ENCODE data around the gene SLC2A5. TPM values are rescaled to one million over a fixed set of nuclear protein-coding genes. Genes with fewer than 3 reads are reported as not detected.
A peak's percentile ranks its signal among the peaks of the same experiment; 100 is the strongest.
"Not testable (repeated sequence)": the region's sequence is repeated elsewhere in the genome, so short reads cannot be mapped to it uniquely, and the experiment has no call there.

The SLC2A5 gene
- total RNA-seq, 4 donors from 2014 or later = 0.32 to 7.9 (median 2.3) TPM

- TF ChIP-seq CTCF (IDR thresholded peaks at IDR 0.05) = no peak
- no peak for DNase-seq (ENCODE audit: low spot score)
- no peak for ATAC-seq (ENCODE audit: low FRiP score)
Measured at GRCh38 chr1:9005395-9005708, 64.1 kb downstream of the SLC2A5 start.

DNA sequence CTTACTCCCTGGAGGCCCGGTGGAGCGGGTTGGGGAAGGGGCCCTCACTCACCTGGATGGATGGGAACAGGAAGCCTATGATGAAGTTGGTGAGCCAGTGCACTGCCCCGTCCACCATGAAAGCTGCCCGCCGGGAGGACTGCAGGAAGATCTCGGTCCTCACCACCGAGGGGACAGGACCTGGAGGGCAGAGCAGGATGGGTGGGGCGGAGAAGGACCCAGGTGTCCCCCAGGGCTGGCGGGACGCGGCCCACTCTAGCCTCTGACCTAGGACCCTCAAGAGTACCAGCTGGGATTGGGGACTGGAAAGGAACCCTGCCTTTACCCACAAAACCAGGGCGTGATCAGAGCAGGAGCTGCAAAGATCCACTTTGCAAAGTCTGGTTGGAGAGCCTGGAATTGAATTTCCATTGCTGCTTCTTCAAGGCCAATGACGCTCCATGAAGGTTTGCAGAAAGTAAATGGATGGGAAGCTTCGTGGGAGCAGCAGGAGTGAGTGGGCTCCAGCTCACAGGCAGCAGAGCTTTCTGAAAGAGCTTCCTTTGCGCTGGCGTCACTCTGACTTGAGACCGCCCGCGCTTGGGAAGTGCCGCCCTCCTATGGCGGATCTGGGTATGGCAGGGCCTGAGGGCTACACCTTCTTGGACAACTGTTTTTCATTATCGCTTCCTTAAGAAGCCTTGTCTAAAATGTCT is 64.6 kb downstream of the SLC2A5 start:
- DNase-seq (ENCODE audit: low spot score) (peak; percentile 84), ATAC-seq (ENCODE audit: low FRiP score) (peak; percentile 77)
- peak in 1 of 3 donors; percentile 35 for TF ChIP-seq CTCF (IDR thresholded peaks at IDR 0.05)

DNA sequence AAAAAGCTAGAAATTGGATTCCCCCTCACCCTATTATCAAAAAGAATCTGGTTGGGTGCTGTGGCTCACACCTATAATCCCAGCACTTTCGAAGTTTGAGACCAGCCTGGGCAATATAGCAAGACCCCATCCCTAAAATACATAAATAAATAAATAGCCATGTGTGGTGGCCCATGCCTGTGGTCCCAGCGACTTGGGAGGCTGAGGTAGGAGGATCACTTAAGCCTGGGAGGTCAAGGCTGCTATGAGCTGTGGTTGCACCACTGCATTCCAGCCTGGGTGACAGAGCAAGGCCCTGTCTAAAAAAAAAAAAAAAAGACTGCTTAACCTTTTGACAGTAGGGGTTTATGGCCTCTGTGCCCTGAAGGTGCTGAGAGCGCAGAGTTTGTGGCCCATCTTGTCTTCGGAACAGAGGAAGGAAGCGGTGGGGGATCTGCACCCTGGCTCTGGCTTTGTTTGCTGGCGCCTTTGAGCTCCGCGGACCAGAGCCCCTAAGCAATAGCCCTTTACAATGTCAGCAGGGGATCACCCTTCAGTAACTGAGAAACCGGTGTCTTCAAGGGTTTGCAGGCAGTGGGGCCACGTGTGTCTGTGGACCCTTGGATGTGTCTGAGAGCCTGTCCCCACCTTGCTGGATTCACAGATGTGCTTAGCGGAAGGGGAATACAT is 65.3 kb downstream of the SLC2A5 start:
- DNase-seq (ENCODE audit: low spot score) (no peak), ATAC-seq (ENCODE audit: low FRiP score) (no peak)
- TF ChIP-seq CTCF (IDR thresholded peaks at IDR 0.05) = no peak

- ATAC-seq (ENCODE audit: low FRiP score) = not testable (repeated sequence)
Measured at GRCh38 chr1:9002215-9002560, 67.2 kb downstream of the SLC2A5 start.

GRCh38 chr1:9001534-9002214 is 67.8 kb downstream of the SLC2A5 start:
- DNase-seq (ENCODE audit: low spot score); ATAC-seq (ENCODE audit: low FRiP score): not testable (repeated sequence)

More at GRCh38 chr1:9002215-9002560, 67.2 kb downstream of the SLC2A5 start:
- DNase-seq (ENCODE audit: low spot score) = not testable (repeated sequence)

DNA sequence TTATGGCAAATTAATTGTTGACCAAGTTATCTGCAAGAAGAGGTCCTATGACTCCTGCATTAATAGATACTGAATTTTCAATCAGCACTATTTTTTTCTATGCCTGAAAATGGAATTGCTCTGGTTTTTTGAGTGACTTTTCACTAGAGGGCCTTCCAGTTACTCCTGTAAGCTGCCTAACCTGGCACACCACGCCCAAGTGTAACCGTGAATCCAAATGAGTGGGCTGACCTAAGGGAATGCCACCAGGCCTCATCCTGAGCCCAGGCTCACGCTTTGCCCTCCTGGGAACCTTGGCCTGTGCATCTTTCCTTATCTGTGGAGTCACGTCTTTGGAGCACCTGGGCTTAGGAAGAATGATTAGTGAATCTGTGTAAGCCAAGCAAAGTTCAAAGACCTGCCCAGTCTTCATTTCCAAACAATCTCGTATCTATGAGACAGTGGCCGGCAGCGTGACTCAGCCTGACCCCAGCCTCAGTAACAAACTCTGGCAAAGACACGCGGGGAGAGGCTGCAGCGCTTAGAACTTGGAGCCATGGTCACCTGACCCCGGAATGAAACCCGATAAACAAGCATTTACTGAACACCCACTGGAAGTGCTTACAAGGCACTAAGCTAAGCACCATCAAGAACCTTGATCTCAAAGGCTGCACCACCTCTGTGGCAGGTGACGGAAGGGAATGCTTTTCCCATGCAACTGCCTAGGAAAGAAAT is 75.3 kb downstream of the SLC2A5 start:
- not testable (repeated sequence) for DNase-seq (ENCODE audit: low spot score); ATAC-seq (ENCODE audit: low FRiP score)

DNA sequence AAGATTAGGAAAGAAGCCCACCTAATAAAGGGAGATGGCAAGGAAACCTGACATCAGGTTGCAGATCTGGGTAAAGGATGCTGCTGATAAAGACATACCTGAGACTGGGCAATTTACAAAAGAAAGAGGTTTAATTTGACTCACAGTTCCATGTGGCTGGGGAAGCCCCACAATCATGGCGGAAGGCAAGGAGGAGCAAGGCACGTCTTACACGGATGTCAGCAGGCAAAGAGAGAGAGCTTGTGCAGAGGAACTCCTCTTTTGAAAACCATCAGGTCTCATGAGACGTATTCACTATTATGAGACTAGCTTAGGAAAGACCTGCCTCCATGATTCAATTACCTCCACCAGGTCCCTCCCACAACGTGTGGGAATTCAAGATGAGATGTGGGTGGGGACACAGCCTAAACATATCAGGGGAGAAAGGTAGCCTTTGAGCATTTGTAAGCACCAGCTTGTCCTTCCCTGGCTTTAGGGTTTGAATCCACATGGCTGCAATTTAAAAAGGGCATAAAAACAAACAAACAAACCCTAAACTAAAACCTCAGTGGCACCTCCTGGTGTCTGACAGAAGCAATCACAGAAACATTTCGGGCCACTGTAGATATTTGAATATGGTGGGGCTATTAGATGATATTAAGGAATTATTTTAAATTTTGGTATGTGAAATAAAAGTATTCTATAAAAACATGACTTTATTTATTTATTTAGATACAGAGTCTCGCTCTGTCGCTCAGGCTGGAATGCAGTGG is 76.3 kb downstream of the SLC2A5 start:
- no peak for TF ChIP-seq CTCF (IDR thresholded peaks at IDR 0.05)
- no peak for DNase-seq (ENCODE audit: low spot score)
- ATAC-seq (ENCODE audit: low FRiP score) = no peak

GRCh38 chr1:8989821-8990220 is 79.6 kb downstream of the SLC2A5 start:
- ATAC-seq (ENCODE audit: low FRiP score) (no peak), DNase-seq (ENCODE audit: low spot score) (no peak)
- no peak for TF ChIP-seq CTCF (IDR thresholded peaks at IDR 0.05)
